GM10266 (cell line): ENCODE data around the gene NCOA1.

Source experiments
- DNase-seq: peaks from one replicate; pipeline ENCODE4 v3.0.0; 2012; ENCODE audit errors: extremely low spot score
- CTCF ChIP-seq: IDR thresholded peaks from 2 replicates; pipeline ENCODE4 v1.5.1; 2012; ENCODE audit warnings: mild to moderate bottlenecking, low read depth; ENCODE audit not compliant: control insufficient read depth, insufficient read depth; ENCODE audit errors: missing control alignments

NCOA1 gene

GRCh38 chr2:24691806-24692205 is 200.8 kb downstream of the NCOA1 start:
- DNase-seq, result no peak
- no peak for TF ChIP-seq CTCF

GRCh38 chr2:24697792-24698191 is 206.7 kb downstream of the NCOA1 start:
- no peak for TF ChIP-seq CTCF
- no peak for DNase-seq

GRCh38 chr2:24702800-24703199 is 211.7 kb downstream of the NCOA1 start:
- TF ChIP-seq CTCF, result no peak
- no peak for DNase-seq

GRCh38 chr2:24704692-24705091 is 213.6 kb downstream of the NCOA1 start:
- DNase-seq, result no peak
- TF ChIP-seq CTCF, result no peak

- DNase-seq, result no peak
- no peak for TF ChIP-seq CTCF
These were observed 216.1 kb downstream of the NCOA1 start for GRCh38 chr2:24707143-24707542.

GRCh38 chr2:24708537-24709152 is 217.6 kb downstream of the NCOA1 start:
- no peak for TF ChIP-seq CTCF
- DNase-seq, result no peak

GRCh38 chr2:24710806-24711205 is 219.8 kb downstream of the NCOA1 start:
- TF ChIP-seq CTCF, result no peak
- DNase-seq, result no peak
